ENCODE results near the gene LRRC10.
A peak's percentile ranks its signal among the peaks of the same experiment; 100 is the strongest.
"Not testable (repeated sequence)": the region's sequence is repeated elsewhere in the genome, so short reads cannot be mapped to it uniquely, and the experiment has no call there.

LRRC10 gene

DNA sequence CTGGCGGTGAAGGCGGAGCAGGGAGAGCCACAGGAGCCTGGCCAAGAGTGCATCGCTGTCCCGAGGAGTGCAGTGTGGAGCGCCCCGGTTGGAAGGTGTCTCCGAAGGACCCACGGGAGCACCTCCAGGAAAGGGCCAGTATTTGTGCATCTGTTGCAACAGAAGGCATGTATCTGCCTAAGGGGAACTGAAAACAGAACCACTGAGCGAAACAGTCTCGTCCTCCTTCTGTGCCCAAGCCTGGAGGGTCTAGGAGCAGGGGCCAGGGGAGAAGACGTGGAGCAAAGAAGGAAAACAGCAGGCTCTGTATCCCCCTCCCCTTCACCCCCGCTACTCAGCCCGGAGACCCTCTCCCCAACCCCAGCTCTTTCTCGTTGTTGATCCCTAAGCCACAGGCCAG, 5.3 kb upstream of the LRRC10 start:
- DNase-seq, result no peak

DNA sequence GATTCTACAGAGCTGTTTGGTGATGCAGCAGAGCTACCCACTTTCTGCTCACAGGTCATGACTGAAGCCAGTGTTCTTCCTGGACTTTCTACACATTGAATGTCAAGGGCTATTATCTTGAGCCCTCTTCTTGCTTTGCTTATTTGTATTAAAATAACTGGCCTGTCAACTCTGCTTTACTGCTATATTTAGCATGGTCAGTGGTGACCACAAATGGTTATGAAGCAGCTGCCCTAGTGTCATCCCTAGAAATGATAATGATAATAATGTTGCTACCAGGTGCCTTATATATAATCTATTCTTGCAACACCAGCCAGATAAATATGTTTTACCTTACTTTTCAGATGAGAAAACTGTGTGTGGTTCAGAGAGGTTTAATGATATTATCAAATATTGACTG, 2.6 kb upstream of the LRRC10 start:
- DNase-seq, result no peak

GRCh38 chr12:69610126-69610525, 581 bp downstream of the LRRC10 start:
- DNase-seq, result no peak

DNA sequence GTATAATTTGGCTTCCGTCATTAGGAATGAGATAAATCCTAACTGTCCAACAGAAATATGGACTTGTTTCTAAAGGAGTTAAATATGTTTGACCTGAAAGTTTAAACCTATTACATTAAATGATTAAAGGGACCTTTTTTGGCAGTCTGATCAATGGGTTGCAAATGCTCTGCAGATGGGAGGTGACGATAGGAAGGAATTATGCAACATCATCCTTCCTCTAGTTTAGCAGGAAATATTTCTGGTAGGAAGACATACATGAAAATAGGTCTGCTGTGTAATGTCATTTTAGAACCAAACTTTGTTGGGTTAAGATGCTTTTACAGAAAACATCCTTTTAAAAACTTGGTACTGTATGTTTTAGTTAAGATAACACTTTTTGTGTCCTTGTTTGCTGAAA, 2.6 kb downstream of the LRRC10 start:
- DNase-seq, result no peak

GRCh38 chr12:69604275-69604674, 6.4 kb downstream of the LRRC10 start:
- DNase-seq, result not testable (repeated sequence)

DNA sequence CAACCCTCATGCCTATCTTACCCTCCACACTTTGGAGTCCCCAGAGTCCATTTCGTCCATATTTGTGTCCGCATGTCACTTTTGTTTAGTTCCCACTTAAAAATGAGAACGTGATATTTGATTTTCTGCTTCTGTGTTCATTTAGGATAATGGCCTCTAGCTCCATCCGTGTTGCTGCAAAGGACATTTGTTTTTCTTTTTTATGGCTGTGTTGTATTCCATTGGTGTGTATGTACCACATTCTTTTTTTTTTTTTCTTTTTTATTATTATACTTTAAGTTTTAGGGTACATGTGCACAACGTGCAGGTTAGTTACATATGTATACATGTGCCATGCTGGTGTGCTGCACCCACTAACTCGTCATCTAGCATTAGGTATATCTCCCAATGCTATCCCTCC, 7.2 kb downstream of the LRRC10 start:
- DNase-seq, result not testable (repeated sequence)

DNA sequence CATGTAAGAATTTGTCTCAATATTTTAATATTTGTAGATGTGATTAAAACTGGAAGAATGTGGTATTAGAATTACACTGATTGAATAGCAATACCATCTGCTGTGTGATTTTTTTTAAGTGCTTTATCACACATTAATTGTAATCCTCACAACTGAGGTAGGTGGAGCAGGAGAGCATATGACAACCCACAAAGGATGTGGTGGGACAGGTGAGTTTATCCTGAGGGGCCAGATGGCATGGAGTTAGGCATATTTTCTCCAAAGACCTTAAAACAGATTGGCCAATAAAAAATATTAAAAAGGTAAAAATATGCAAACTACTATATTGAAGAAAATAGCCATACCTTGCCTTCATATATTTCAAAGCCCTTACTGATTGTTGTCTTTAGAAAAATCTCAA, 7.8 kb downstream of the LRRC10 start:
- no peak for DNase-seq

DNA sequence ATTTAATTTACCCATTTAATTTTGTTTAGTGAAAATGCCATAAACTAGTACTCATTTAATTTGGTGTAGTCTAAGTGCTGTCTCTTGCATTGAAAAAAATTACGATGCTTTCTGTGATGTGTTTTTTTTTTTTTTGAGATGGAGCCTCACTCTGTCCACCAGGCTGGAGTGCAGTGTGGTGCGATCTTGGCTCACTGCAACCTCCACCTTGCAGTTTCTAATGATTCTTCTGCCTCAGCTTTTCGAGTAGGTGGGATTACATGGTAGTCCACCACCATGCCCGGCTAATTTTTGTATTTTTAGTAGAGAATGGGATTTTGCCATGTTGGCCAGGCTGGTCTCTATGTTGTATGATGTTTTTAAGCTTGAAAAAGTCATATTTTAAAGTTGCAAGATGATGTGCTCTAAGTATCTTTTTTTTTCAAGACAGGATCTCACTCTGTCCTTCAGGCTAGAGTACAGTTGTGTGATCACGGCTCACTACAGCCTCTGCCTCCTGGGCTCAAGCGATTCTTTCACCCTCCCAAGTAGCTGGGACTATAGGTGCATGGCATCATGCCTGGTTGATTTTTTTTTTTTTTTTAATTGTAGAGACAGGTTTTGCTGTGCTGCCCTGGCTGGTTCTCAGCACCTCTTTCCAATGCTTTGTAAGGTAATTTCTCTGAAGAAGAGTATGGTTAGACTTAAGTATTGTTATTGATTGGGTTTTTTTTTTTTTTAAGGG, 8.6 kb downstream of the LRRC10 start:
- no peak for DNase-seq

GRCh38 chr12:69600804-69601203, 9.9 kb downstream of the LRRC10 start:
- DNase-seq, result no peak

GRCh38 chr12:69598174-69598753, 12.4 kb downstream of the LRRC10 start:
- DNase-seq, result no peak

GRCh38 chr12:69595689-69596088, 15.0 kb downstream of the LRRC10 start:
- DNase-seq, result no peak

- DNase-seq, result no peak
Measured at GRCh38 chr12:69589082-69589481, 21.6 kb downstream of the LRRC10 start.

DNA sequence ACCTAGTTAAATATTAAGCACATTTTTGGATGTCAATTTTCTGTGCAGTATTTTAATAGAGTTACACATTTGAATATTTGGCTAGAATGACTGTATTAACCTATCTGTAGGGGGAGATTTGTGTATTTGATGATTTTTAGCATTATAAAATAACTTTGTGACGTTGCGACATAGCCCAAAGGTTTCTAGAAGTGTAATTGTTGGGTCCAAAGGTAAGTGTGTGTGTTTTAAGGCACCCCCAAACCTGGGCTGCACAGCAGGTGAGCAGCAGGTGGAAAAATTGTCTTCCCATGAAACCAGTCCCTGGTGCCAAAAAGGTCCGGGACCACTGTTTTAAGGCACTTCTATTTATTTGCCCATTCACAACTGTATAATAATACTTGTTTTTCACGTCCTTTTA, 22.2 kb downstream of the LRRC10 start:
- no peak for DNase-seq

DNA sequence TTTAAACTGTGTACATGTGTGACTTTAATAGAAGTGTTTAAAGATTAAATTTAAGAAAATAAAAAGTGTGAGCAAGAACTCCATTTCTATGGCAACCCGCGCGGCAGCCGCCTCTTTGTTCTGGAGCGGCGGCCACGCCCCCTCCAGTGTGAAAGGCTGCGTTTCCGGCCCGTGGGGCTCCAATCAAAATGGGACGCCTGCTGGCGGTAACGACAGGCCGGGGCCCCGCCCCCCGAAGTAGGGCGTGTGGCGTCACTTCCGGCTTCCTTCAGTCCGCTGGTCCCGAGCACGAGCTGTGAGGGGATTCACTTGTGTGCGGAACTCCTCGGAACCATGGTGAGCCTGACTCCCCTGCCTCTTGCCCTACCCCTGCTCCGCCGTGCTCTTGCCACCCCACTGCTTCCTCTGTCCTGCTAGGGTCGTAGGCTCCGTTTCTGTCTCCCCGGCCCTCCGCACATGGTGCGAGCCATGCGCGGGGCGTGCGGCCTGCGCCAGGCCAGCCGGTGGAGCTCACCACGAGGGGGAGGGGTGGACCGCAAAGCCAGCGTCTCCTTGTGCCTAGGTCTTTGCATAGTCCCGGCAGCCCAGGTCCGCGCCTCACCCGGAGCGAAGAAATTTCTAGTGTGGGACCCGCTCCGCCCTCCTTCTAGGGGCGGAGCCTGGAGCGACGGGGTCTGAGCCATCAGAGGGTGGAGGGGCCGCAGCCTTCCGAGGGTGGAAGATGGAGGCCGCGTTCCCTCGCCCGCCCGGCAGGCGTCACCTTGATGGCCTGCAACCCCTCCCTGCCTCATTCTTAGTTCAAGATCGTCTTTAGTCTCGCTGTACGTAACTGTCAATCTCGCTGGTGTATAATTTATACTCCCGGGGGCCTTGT, 25.3 kb downstream of the LRRC10 start, which contains the start of gene CCT2:
Gene CCT2 (plus strand): TSS at position 271 of the 874 bp plus-strand sequence. CDS start 63 bp downstream, at position 334.
- peak; percentile 89 for DNase-seq

DNA sequence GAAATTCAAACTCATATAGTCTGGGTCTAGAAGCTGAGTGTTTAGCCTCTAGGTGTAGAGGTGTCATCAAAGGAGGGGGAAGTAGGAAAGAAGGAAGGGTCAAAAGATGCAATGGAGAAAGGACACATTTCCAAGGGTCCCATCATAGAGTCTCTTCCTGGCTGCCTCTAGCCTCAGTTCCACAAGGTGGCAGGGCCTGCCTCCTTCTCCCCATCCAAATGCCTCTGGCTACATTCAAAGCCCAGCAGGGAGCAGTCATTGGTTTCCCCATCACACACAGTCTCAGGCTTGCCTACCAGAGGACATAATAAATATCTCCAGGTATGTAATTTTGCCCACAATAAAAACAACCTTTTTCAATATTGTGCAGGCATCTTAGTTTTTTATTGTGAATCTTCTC, 27.5 kb downstream of the LRRC10 start:
- no peak for DNase-seq

DNA sequence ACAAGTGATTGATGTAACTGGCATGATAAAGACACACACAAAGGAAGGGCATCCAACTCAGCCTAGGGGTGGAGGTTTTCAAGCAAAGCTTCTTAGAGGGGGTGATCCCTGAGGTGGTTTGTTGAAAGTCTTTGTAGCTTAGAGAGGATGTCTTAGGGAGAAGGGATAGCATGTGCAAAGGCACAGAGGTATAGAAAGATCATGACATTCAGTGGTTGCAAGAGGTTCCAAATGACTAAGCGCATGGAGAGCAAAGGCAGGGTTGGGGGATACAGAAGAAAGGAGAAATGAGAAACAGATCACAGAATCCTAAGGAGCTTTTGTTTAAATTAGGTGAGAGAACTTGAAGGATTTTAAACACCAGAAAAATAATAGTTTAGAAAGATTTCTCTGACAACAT, 30.6 kb downstream of the LRRC10 start:
- no peak for DNase-seq

DNA sequence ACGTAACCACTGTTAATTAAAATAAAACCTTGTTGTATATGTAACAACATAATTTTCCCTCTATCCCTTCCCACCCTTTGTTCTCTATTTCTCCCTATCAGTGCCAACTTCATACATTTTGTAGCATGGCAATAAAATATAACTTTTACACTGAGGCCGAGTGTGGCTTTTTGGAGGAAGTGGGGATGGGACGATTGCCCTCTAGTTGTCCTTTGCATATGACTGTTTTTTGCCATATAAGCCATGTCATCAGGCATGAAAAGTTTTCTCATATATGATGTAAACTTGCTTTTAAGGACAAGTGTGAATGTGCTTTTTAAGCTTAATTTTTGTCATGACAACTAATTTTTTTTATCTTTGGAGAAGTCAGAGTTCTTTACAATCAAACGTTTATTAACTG, 31.7 kb downstream of the LRRC10 start:
- DNase-seq, result no peak

DNA sequence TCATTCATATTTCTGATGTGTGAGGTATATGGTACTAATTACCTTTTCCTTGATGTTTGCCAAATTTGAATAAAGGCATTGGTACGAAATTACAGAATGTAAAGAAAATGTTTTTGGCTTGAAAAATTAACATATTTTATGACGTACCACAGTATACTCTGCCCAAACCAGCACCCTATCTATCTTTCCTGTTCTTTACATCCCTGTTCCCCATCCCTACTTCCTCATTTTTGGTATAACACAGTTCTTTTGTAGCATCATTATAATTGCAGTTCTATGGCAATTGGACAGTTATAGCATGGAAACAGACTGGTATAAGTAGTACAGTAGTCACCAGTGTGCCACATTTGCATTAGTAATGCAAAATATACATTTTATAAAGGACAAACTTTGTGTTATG, 32.4 kb downstream of the LRRC10 start:
- DNase-seq, result no peak

GRCh38 chr12:69575346-69575745, 35.4 kb downstream of the LRRC10 start:
- DNase-seq, result no peak

DNA sequence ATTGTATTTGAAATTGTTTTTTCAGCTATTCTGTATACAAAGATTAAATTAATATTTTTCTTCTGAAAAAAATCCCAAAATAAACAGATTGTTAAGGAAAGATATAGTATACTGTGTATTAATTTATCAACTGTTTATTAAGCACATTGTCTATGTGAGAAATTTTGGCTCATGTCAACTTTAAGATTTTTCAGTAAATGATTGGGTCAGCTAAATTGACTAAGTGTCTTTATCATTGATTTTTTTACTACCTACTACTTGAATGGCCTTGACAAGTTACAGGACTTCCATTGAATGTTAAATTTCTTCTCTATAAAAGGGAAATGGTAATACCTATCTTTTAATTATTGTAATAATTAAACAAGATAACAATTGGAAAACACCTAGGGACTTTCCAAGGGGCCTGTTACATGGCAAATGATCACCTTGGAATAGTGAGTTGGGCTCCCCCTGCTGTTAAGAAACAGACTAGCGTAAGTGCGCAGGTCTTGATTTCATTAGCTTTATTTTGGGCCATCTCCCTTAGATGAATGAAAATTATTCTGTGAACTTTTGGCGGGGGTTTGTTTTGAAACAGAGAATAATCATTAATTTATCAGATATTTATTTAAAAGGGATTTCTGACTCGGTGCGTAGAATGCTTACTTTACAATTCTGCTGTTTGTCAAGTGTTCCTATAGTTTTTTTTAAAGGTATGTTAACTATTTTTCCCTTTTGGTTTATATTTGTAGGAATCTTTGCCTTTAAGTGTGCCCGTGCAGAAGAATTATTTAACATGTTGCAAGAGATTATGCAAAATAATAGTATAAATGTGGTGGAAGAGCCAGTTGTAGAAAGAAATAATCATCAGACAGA, 39.9 kb downstream of the LRRC10 start:
- peak; percentile 24 for DNase-seq

GRCh38 chr12:69570000-69570516, 40.6 kb downstream of the LRRC10 start:
- no peak for DNase-seq

DNA sequence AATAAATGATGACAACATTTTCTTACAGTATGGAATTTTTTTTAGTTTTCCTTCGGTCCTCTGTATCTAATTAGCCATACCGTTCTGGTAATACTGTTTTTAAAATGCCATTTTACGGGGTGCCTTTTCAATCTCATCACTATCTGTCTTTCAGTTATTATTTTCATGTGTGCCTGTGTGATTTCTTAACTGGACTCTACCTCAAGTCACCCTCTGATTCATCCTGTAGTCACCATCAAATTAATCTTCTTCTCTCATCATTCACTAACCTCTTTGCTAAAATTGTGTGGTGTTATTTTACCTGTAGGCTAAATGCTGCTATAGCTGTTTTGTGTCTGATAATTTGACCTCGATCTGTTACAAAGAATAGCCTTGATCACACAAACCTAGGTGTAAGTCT, 41.5 kb downstream of the LRRC10 start:
- DNase-seq, result no peak

GRCh38 chr12:69566603-69567002, 44.1 kb downstream of the LRRC10 start:
- no peak for DNase-seq

Measured in NCI-H1694 treated with DMSO at 0.1 percent for 48 hours (cell line).